ENCODE measurements around the gene MRPL53.
"Not testable (repeated sequence)": the region's sequence is repeated elsewhere in the genome, so short reads cannot be mapped to it uniquely, and the experiment has no call there.

MRPL53 gene

DNA sequence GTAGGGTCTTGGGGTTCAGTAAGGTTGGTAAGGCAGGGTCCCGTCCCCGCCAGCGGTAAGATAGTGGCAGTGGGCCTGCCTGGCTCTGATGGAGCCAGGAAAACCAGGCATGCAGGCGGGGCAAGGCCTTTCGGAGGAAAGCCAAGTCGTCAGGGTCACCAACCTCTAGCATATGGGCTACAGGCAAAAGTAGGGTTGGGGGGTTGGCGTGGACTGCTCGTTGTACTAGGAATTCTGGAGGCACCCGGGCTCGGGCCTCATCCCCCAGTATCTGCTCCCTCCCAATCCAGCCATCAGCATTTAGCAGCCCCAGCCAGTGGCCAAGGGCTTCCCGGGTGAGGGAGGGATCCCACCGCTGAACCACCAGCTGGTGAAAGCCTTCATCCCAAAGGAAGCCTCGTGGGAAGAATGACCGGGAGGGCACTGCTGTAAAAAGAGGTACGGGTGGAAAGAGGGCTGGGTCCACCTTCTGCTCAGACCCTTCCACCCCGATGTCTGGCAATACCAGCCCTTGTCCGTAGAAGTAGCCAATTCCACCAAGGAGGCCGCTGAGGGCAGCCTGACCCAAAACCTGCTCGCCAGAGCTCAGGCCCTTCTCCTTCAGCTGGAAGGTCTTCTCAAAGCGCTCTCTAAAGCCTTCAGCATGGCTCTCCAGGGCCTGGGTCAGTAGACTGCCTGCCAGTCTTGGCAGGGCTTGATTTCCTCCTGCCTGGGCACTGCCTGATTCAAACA is 10.3 kb downstream of the MRPL53 start:
- DNase-seq (ENCODE audit: low read depth in 2 of 2): no peak
- TF ChIP-seq, protein P1, sequence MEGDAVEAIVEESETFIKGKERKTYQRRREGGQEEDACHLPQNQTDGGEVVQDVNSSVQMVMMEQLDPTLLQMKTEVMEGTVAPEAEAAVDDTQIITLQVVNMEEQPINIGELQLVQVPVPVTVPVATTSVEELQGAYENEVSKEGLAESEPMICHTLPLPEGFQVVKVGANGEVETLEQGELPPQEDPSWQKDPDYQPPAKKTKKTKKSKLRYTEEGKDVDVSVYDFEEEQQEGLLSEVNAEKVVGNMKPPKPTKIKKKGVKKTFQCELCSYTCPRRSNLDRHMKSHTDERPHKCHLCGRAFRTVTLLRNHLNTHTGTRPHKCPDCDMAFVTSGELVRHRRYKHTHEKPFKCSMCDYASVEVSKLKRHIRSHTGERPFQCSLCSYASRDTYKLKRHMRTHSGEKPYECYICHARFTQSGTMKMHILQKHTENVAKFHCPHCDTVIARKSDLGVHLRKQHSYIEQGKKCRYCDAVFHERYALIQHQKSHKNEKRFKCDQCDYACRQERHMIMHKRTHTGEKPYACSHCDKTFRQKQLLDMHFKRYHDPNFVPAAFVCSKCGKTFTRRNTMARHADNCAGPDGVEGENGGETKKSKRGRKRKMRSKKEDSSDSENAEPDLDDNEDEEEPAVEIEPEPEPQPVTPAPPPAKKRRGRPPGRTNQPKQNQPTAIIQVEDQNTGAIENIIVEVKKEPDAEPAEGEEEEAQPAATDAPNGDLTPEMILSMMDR (IDR thresholded peaks at IDR 0.05; ENCODE audit: low read depth, low read length): no peak
- no peak overlapping the region for H3K4me3 ChIP-seq (replicated peaks in 1 of 2; ENCODE audit: low read depth in 2 of 2, low read length in 2 of 2)

DNA sequence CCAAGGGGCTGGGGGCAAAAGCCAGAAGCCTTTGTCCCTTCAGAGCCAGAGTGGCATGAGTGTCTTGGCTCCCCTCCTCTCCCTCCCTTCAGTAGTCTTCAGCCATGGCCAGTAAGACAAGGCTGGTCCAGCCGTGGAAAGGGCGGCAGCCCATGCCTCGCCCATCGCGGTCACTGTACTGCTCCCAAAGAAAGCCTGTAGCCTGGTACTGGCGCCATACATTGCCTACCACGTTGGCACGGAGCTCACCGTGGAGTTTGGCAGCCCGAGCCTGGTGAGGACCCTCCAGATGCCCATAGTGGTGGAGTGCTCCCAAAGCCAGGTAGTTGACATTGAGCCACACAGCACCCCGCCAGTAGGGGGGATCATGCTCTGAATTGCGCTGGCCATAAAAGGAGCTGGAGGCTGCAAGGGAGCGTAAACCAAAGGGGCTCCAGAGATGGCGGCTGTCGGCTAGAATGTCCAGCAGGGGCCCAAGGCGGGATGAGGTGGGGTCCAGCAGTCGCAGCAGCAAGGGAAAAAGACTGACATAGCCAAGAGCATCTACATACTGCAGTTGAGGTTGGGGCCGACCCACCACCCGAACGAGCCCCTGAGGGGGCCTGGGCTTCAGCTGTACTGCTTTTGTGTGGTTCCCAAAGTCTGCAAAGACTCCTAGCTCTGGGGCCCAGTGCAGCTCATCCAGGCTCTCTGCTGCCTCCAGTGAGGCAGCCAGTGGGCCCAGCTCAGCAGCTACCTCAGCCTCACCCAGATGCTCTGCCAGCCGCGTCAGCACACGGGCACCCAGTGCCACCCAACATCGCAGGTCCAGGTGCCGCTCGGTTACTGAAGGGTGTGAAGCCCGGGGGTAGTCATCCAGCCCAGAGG is 11.1 kb downstream of the MRPL53 start:
- peak in 1 of 2 donors; percentile 11 for DNase-seq (ENCODE audit: low read depth in 2 of 2)
- H3K4me3 ChIP-seq (replicated peaks in 1 of 2; ENCODE audit: low read depth in 2 of 2, low read length in 2 of 2): no peak overlapping the region
- TF ChIP-seq, protein P1 (IDR thresholded peaks at IDR 0.05; ENCODE audit: low read depth, low read length): peak; percentile 4

DNA sequence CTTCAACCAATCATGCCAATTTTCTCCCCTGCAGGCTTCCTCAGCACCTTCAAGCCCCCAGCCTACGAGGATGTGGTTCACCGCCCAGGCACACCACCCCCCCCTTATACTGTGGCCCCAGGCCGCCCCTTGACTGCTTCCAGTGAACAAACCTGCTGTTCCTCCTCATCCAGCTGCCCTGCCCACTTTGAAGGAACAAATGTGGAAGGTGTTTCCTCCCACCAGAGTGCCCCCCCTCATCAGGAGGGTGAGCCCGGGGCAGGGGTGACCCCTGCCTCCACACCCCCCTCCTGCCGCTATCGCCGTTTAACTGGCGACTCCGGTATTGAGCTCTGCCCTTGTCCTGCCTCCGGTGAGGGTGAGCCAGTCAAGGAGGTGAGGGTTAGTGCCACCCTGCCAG is 12.3 kb downstream of the MRPL53 start:
- not testable (repeated sequence) for H3K4me3 ChIP-seq (replicated peaks in 1 of 2; ENCODE audit: low read depth in 2 of 2, low read length in 2 of 2); DNase-seq (ENCODE audit: low read depth in 2 of 2)

DNA sequence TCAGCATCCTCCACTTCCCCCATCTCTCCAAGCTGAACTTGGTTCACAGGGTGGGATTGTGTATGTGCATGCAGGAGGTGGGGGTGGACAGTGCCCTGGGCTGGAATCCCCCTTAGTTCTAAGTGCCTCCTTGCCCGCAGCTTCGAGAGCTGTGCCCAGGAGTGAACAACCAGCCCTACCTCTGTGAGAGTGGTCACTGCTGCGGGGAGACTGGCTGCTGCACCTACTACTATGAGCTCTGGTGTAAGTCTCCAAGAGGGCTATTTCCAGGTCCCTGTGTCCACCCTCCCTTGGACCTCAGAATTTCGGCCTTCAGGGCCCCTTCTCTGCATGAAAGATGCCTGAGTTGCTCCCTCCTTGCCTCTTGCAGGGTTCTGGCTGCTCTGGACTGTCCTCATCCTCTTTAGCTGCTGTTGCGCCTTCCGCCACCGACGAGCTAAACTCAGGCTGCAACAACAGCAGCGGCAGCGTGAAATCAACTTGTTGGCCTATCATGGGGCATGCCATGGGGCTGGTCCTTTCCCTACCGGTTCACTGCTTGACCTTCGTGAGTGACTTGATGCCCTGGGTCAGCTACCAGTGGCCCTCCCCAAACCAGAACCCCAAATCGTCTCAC is 12.9 kb downstream of the MRPL53 start:
- peak overlapping the region; percentile 5 to 86 for H3K4me3 ChIP-seq (replicated peaks in 1 of 2; ENCODE audit: low read depth in 2 of 2, low read length in 2 of 2)
- peak in 1 of 2 donors; percentile 13 for DNase-seq (ENCODE audit: low read depth in 2 of 2)

DNA sequence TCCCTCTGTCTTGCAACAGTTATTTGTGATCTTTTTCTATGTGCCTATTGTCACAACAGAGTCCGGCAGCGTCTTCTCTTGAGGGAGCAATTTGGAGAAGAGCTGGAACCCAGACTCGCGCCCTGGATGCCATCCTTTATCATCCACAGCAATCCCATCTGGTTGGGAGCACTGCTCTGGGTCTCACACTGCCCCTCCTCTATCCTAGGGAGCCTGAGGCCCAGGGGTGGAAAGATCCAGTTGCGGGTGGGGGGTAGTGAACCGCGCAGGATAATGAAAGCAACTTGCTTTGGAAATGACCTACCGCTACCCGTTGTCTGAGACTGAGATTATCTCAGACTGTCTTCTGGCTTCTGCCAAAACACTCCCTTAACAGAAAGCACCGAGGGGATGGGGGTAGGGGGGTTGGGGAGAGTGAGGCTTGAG is 13.5 kb downstream of the MRPL53 start:
- H3K4me3 ChIP-seq (replicated peaks in 1 of 2; ENCODE audit: low read depth in 2 of 2, low read length in 2 of 2): peak overlapping the region; percentile 86 to 90
- TF ChIP-seq, protein P1 (IDR thresholded peaks at IDR 0.05; ENCODE audit: low read depth, low read length): no peak
- DNase-seq (ENCODE audit: low read depth in 2 of 2): peak; percentile 14 to 16

DNA sequence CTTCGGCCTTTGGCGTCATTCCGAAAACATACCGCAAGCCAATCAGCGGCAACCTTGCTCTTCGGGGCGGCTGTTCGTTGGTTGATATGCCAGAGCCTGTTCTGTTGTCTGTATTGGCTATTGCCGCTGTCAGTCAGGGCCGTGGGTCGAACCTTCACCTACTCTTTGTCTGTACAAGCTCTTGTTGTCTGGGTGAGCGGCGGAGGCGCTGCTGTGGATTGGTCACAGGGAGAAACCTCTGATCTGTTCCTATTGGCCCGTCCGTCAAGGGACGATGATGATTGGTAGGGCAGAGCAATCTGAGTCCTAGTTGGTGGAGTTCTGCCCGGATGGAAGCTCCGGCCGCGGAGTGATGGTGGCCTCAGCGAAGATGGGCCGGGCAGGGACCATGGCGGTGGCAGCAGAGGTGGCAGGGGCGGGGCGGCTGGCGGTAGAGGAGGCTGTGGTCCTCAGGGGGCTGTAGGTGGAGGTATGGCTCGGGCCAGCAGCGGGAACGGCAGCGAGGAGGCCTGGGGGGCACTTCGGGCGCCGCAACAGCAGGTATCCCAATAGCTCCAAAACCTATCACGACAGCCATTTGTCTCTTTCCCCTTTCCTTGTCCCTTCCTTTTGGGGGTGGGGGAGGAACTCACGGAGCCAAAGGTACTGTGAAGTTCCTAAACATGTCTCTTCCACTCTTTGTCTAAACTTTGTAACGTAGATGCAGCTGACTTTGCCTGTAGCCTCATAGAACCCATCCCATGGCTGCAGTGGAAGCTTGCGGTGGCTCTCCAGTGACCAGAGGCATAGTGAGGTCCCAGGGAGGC is 14.1 kb downstream of the MRPL53 start, which contains the start of gene WBP1:
Gene WBP1, plus strand, starts transcription at position 307 of the 806 bp plus-strand sequence. Its CDS starts 165 bp downstream, at position 472.
- peak; percentile 100 for DNase-seq (ENCODE audit: low read depth in 2 of 2)
- TF ChIP-seq, protein P1 (IDR thresholded peaks at IDR 0.05; ENCODE audit: low read depth, low read length): no peak
- peak within 1 kb of the TSS; percentile 86 to 90 for H3K4me3 ChIP-seq (replicated peaks in 1 of 2; ENCODE audit: low read depth in 2 of 2, low read length in 2 of 2)

DNA sequence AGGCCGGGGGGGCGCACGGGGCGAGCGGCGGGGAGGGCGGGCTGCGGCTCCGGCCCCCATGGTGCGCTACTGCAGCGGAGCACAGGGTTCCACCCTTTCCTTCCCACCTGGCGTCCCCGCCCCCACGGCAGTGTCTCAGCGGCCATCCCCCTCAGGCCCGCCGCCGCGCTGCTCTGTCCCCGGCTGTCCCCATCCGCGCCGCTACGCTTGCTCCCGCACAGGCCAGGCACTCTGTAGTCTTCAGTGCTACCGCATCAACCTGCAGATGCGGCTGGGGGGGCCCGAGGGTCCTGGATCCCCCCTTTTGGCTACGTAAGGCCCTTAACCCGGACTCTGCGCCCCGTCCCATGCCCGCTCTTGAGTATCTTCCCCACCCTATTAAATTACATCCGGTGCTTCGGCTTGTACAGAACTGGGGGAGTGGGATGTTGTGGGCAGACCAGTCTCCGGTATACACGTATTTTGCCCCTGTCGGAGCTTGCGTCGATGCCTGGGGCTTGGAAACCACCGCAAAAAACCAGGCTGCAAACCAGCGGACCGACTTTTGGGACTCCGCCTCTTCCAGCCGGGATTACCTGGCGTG is 14.8 kb downstream of the MRPL53 start:
- H3K4me3 ChIP-seq (replicated peaks in 1 of 2; ENCODE audit: low read depth in 2 of 2, low read length in 2 of 2): peak overlapping the region; percentile 64 to 69
- DNase-seq (ENCODE audit: low read depth in 2 of 2): no peak
- TF ChIP-seq, protein P1 (IDR thresholded peaks at IDR 0.05; ENCODE audit: low read depth, low read length): no peak
